Measurements from ENCODE around the gene NMNAT3. TPM values are rescaled to one million over a fixed set of nuclear protein-coding genes. Genes with fewer than 3 reads are reported as not detected.

Gene NMNAT3
- total RNA-seq, 1 donor from 2014 or later, result 2.5 TPM

- Mint-ChIP-seq H3K36me3 (ENCODE audit: unreplicated experiment) (no peaks in the 10 kb centered on the region), H3K9me3 (ENCODE audit: unreplicated experiment) (no peaks in the 10 kb centered on the region), H3K27me3 (ENCODE audit: unreplicated experiment) (peaks cover 44% of the 10 kb centered on the region), H3K4me3 (ENCODE audit: unreplicated experiment) (no peak overlapping the region), H3K27ac (ENCODE audit: unreplicated experiment) (no peak overlapping the region), H3K4me1 (ENCODE audit: unreplicated experiment) (no peaks in the 10 kb centered on the region)
- no peak for TF ChIP-seq CTCF (IDR thresholded peaks at IDR 0.05)
- DNase-seq (ENCODE audit: extremely low spot score, unreplicated experiment), result no peak
Measured at GRCh38 chr3:139695007-139695406, 17.2 kb upstream of the NMNAT3 start.

- Mint-ChIP-seq H3K4me1 (ENCODE audit: unreplicated experiment) (no peaks in the 10 kb centered on the region), H3K27ac (ENCODE audit: unreplicated experiment) (no peak overlapping the region), H3K4me3 (ENCODE audit: unreplicated experiment) (no peak overlapping the region), H3K36me3 (ENCODE audit: unreplicated experiment) (no peaks in the 10 kb centered on the region), H3K9me3 (ENCODE audit: unreplicated experiment) (no peaks in the 10 kb centered on the region), H3K27me3 (ENCODE audit: unreplicated experiment) (peaks cover 46% of the 10 kb centered on the region)
- no peak for DNase-seq (ENCODE audit: extremely low spot score, unreplicated experiment)
- TF ChIP-seq CTCF (IDR thresholded peaks at IDR 0.05), result no peak
Measured at GRCh38 chr3:139694542-139694941, 16.8 kb upstream of the NMNAT3 start.

- peaks cover 67% of the 10 kb centered on the region for H3K27me3 Mint-ChIP-seq (ENCODE audit: unreplicated experiment)
- no peak overlapping the region for H3K27ac Mint-ChIP-seq (ENCODE audit: unreplicated experiment)
- H3K4me1 Mint-ChIP-seq (ENCODE audit: unreplicated experiment), result no peaks in the 10 kb centered on the region
- H3K36me3 Mint-ChIP-seq (ENCODE audit: unreplicated experiment), result no peaks in the 10 kb centered on the region
- no peaks in the 10 kb centered on the region for H3K9me3 Mint-ChIP-seq (ENCODE audit: unreplicated experiment)
- no peak for TF ChIP-seq CTCF (IDR thresholded peaks at IDR 0.05)
- no peak overlapping the region for H3K4me3 Mint-ChIP-seq (ENCODE audit: unreplicated experiment)
- no peak for DNase-seq (ENCODE audit: extremely low spot score, unreplicated experiment)
Measured at GRCh38 chr3:139691619-139692018, 13.8 kb upstream of the NMNAT3 start.

- Mint-ChIP-seq H3K36me3 (ENCODE audit: unreplicated experiment) (no peaks in the 10 kb centered on the region), H3K27me3 (ENCODE audit: unreplicated experiment) (peaks cover 78% of the 10 kb centered on the region), H3K9me3 (ENCODE audit: unreplicated experiment) (no peaks in the 10 kb centered on the region), H3K4me3 (ENCODE audit: unreplicated experiment) (no peak overlapping the region), H3K27ac (ENCODE audit: unreplicated experiment) (no peak overlapping the region), H3K4me1 (ENCODE audit: unreplicated experiment) (no peaks in the 10 kb centered on the region)
- DNase-seq (ENCODE audit: extremely low spot score, unreplicated experiment), result no peak
- TF ChIP-seq CTCF (IDR thresholded peaks at IDR 0.05), result no peak
Measured at GRCh38 chr3:139689708-139690228, 12.0 kb upstream of the NMNAT3 start.

- Mint-ChIP-seq H3K9me3 (ENCODE audit: unreplicated experiment) (peaks cover 4% of the 10 kb centered on the region), H3K36me3 (ENCODE audit: unreplicated experiment) (no peaks in the 10 kb centered on the region), H3K4me3 (ENCODE audit: unreplicated experiment) (no peak overlapping the region), H3K27ac (ENCODE audit: unreplicated experiment) (no peak overlapping the region), H3K4me1 (ENCODE audit: unreplicated experiment) (no peaks in the 10 kb centered on the region), H3K27me3 (ENCODE audit: unreplicated experiment) (peaks cover 80% of the 10 kb centered on the region)
- no peak for TF ChIP-seq CTCF (IDR thresholded peaks at IDR 0.05)
- no peak for DNase-seq (ENCODE audit: extremely low spot score, unreplicated experiment)
Measured at GRCh38 chr3:139689122-139689521, 11.3 kb upstream of the NMNAT3 start.

Measured in osteocyte (in vitro differentiated cells).